Hepatocyte (in vitro differentiated cells): Measurements from ENCODE around the gene ADRA1B.

Source experiments
- EZH2 ChIP-seq: fragments of 200-600 bp; sonication (generic); IDR thresholded peaks from 2 replicates; pipeline ENCODE4 v1.6.1; 2016; ENCODE audit warnings: antibody characterized with exemption, mild to moderate bottlenecking, borderline replicate concordance
- TF ChIP-seq, protein P1 (sequence below): fragments of 200-600 bp; sonication (generic); IDR thresholded peaks from 2 replicates; pipeline ENCODE4 v1.5.1; 2016; ENCODE audit warnings: antibody characterized with exemption, mild to moderate bottlenecking; ENCODE audit not compliant: poor library complexity

DNA sequence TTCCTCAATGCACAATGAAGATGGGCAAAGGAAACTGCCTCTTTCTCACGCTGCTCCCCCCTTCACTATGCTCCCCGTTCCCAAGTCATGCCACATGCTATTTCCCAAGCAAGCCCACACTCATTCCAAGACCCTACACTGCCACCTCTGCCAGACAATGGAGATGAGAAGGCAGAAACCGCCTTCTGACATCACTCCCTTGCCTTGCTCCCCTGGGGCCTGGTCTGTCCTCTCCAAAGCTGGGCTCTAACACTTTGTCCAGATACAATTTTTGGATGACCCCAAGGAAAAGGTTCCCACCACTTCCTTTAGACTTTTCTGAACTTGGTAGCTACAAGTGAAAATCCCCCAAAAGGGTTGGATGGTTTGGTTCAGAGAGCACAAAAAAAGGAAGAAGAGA lies 7.2 kb upstream of the ADRA1B start:
- TF ChIP-seq, protein P1, sequence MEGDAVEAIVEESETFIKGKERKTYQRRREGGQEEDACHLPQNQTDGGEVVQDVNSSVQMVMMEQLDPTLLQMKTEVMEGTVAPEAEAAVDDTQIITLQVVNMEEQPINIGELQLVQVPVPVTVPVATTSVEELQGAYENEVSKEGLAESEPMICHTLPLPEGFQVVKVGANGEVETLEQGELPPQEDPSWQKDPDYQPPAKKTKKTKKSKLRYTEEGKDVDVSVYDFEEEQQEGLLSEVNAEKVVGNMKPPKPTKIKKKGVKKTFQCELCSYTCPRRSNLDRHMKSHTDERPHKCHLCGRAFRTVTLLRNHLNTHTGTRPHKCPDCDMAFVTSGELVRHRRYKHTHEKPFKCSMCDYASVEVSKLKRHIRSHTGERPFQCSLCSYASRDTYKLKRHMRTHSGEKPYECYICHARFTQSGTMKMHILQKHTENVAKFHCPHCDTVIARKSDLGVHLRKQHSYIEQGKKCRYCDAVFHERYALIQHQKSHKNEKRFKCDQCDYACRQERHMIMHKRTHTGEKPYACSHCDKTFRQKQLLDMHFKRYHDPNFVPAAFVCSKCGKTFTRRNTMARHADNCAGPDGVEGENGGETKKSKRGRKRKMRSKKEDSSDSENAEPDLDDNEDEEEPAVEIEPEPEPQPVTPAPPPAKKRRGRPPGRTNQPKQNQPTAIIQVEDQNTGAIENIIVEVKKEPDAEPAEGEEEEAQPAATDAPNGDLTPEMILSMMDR: no peak
- TF ChIP-seq EZH2: no peak
